Adrenal gland (tissue), 5 donors: Measurements from ENCODE around the gene RAB6B.

Experiments used
- POLR2A ChIP-seq, 2 donors: fragments of 450-650 bp; IDR thresholded peaks; one replicate each; pipeline ENCODE4 v1.6.1; 2017; ENCODE audit warnings: antibody characterized with exemption in 2 of 2, mild to moderate bottlenecking in 2 of 2, moderate library complexity in 1 of 2
- TF ChIP-seq, protein P1 (sequence below), 6 experiments: fragments of 450-650 bp in 4 of 6; fragments of 200-600 bp in 2 of 6; sonication (generic) in 1 of 6; IDR thresholded peaks; 1 replicate in 5 of 6; 2 replicates in 1 of 6; pipeline versions ENCODE4 v1.5.1 to v1.8.0; 2016 to 2021; ENCODE audit warnings: antibody characterized with exemption in 6 of 6, mild to moderate bottlenecking in 2 of 6, moderate library complexity in 1 of 6
- donor health status: DM: no; HTN: no; CAD: no.

DNA sequence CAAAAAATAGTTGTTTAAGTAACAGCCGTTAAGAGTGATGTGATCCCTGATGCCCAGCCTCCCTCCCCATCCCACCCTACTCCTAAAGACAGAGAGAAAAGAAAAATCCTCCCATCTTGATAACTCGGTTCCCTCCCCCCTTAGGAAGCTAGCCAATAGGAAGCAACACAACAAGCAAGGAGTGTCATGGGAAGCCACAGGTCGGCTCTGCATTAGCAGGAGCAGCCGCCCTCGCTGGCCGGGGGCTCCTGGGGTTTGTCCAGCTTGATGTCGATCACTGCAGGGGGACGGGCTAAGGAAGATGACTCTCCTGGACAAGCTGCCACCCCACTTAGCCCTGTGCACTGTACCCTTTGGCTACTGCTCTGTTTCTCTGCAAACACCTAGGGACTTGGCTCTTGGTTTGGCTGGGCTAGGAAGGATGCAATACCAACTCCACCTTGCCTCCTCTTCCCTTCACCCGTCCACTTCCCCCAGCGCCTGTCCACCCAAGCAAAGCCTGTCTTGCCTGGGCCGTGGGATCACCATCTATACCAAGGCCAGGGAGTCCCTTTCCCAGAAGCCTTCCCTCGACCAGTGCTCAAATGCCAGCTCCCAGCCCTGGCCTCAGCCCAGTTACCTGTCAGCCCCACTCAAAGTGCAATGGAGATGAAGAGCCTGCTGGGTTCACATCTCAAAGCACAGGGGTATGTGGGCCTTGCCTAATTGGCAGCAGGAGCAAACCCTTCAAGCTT lies 66.9 kb downstream of the RAB6B start:
- TF ChIP-seq, protein P1, sequence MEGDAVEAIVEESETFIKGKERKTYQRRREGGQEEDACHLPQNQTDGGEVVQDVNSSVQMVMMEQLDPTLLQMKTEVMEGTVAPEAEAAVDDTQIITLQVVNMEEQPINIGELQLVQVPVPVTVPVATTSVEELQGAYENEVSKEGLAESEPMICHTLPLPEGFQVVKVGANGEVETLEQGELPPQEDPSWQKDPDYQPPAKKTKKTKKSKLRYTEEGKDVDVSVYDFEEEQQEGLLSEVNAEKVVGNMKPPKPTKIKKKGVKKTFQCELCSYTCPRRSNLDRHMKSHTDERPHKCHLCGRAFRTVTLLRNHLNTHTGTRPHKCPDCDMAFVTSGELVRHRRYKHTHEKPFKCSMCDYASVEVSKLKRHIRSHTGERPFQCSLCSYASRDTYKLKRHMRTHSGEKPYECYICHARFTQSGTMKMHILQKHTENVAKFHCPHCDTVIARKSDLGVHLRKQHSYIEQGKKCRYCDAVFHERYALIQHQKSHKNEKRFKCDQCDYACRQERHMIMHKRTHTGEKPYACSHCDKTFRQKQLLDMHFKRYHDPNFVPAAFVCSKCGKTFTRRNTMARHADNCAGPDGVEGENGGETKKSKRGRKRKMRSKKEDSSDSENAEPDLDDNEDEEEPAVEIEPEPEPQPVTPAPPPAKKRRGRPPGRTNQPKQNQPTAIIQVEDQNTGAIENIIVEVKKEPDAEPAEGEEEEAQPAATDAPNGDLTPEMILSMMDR (IDR thresholded peaks at IDR 0.05) = no peak
- TF ChIP-seq POLR2A (IDR thresholded peaks at IDR 0.05) = no peak
